GM19372 (cell line): ENCODE results near the gene FAM111A.
"Not testable (repeated sequence)": the region's sequence is repeated elsewhere in the genome, so short reads cannot be mapped to it uniquely, and the experiment has no call there.

ENCODE experiments used
- ATAC-seq: cut with Tn5 transposase; IDR thresholded peaks from one replicate; pipeline ENCODE4 v1.9.1; 2021; ENCODE audit warnings: mild to moderate bottlenecking, low read depth, moderate library complexity; ENCODE audit not compliant: unreplicated experiment

The FAM111A gene

GRCh38 chr11:59142530-59143507 lies at the start of gene FAM111A:
TSS of gene FAM111A (plus strand) at chr11:59142856. CDS start at chr11:59148873, 6,017 bp downstream.
- peak; percentile 63 for ATAC-seq

GRCh38 chr11:59093576-59093975 lies 49.1 kb upstream of the FAM111A start:
- not testable (repeated sequence) for ATAC-seq

- peak; percentile 77 for ATAC-seq
Measured at GRCh38 chr11:59095225-59095624, 47.4 kb upstream of the FAM111A start.

GRCh38 chr11:59095972-59096575 lies 46.6 kb upstream of the FAM111A start:
- not testable (repeated sequence) for ATAC-seq

GRCh38 chr11:59097113-59097708 lies 45.4 kb upstream of the FAM111A start:
- peak; percentile 47 for ATAC-seq

GRCh38 chr11:59097938-59098337 lies 44.7 kb upstream of the FAM111A start:
- ATAC-seq = not testable (repeated sequence)

GRCh38 chr11:59102259-59102765 lies 40.3 kb upstream of the FAM111A start:
- peak; percentile 53 for ATAC-seq

- ATAC-seq = peak; percentile 73
Measured at GRCh38 chr11:59106363-59107336, 36.0 kb upstream of the FAM111A start, which contains the start of gene FAM111B. TSS of gene FAM111B (plus strand) at chr11:59107237. CDS start at chr11:59109626, 2,389 bp downstream.

- peak; percentile 24 for ATAC-seq
Measured at GRCh38 chr11:59107721-59108120, 34.9 kb upstream of the FAM111A start.

GRCh38 chr11:59112494-59112893 lies 30.2 kb upstream of the FAM111A start:
- no peak for ATAC-seq

- ATAC-seq = no peak
Measured at GRCh38 chr11:59114344-59114743, 28.3 kb upstream of the FAM111A start.

- ATAC-seq = no peak
Measured at GRCh38 chr11:59115553-59115952, 27.1 kb upstream of the FAM111A start.

GRCh38 chr11:59117774-59118173 lies 24.9 kb upstream of the FAM111A start:
- ATAC-seq = no peak

GRCh38 chr11:59119826-59120225 lies 22.8 kb upstream of the FAM111A start:
- no peak for ATAC-seq

GRCh38 chr11:59135648-59136461 lies 6.8 kb upstream of the FAM111A start:
- peak; percentile 97 for ATAC-seq

- ATAC-seq = not testable (repeated sequence)
Measured at GRCh38 chr11:59136551-59136950, 6.1 kb upstream of the FAM111A start.

- ATAC-seq = no peak
Measured at GRCh38 chr11:59137190-59137589, 5.5 kb upstream of the FAM111A start.

GRCh38 chr11:59138643-59139042 lies 4.0 kb upstream of the FAM111A start:
- no peak for ATAC-seq

- ATAC-seq = no peak
Measured at GRCh38 chr11:59141191-59141590, 1.5 kb upstream of the FAM111A start.
